GM12878 (cell line): ENCODE data around the gene ELL. TPM values are rescaled to one million over a fixed set of nuclear protein-coding genes. Genes with fewer than 3 reads are reported as not detected.

Source experiments
- ATAC-seq: fragments of 200-7000 bp; cut with Tn5 transposase; 3 replicates; pipeline ENCODE4 v1.9.1; 2020; ENCODE audit warnings: mild to moderate bottlenecking, moderate library complexity
- BruUV-seq: library from RNA; stranded (reverse); fragments of 400-500 nt; replicated peaks from 2 replicates; lab custom pipeline; 2021; lab: Mats Ljungman, UMichigan
- CTCF ChIA-PET: fragments of 300-600 bp; sonication (Branson Sonifier 250); formaldehyde crosslinking; extraction: SDS; loops from one replicate; lab custom pipeline; 2021; ENCODE audit warnings: inconsistent platforms; lab: Yijun Ruan, JAX
- POLR2A ChIA-PET: fragments of 350-600 bp; formaldehyde crosslinking; extraction: SDS; loops from one replicate; lab custom pipeline; 2021; ENCODE audit warnings: inconsistent platforms; lab: Charles Lee
- RAD21 ChIA-PET: fragments of 300-600 bp; sonication (Branson Sonifier 250); formaldehyde crosslinking; loops from one replicate; lab custom pipeline; 2023; ENCODE audit warnings: antibody characterized with exemption; ENCODE audit not compliant: unreplicated experiment; lab: Charles Lee
- SMC1A ChIA-PET: fragments of 300-600 bp; sonication (Branson Sonifier 250); formaldehyde crosslinking; loops from one replicate; lab custom pipeline; 2023; ENCODE audit not compliant: unreplicated experiment, uncharacterized antibody; lab: Charles Lee
- DNase-seq: peaks from one replicate; pipeline ENCODE4 v3.0.0-alpha.2; 2011; ENCODE audit warnings: low read depth, low spot score
- FAIRE-seq: peaks from 3 replicates; lab custom pipeline; 2011; peaks lifted over from hg19 to GRCh38; lab: Jason Lieb, UNC
- H2AFZ ChIP-seq: 2 replicates; pipeline ENCODE4 v1.6.0; 2011; ENCODE audit warnings: low read depth, low read length, control low read depth; ENCODE audit not compliant: control insufficient read depth
- H3K27ac ChIP-seq: 2 replicates; pipeline ENCODE4 v1.5.1; 2011; ENCODE audit warnings: control low read depth; ENCODE audit not compliant: control insufficient read depth, insufficient read depth
- H3K27me3 ChIP-seq, 2 experiments: replicated peaks in 1 of 2; 2 replicates each; pipeline versions ENCODE4 v1.6.0 to v1.6.1; 2011; ENCODE audit warnings: low read length in 1 of 2; ENCODE audit not compliant: control insufficient read depth in 2 of 2, insufficient read depth in 2 of 2
- H3K36me3 ChIP-seq, 2 experiments: 2 replicates each; pipeline ENCODE4 v1.5.1; 2011; ENCODE audit warnings: low read length in 1 of 2; ENCODE audit not compliant: control insufficient read depth in 2 of 2, insufficient read depth in 2 of 2
- H3K4me1 ChIP-seq: 2 replicates; pipeline ENCODE4 v1.6.1; 2011; ENCODE audit warnings: mild to moderate bottlenecking, low read length, moderate library complexity, mixed read lengths; ENCODE audit not compliant: control insufficient read depth, insufficient read depth
- H3K4me2 ChIP-seq: 2 replicates; pipeline ENCODE4 v1.6.0; 2011; ENCODE audit warnings: control low read depth; ENCODE audit not compliant: control insufficient read depth, insufficient read depth
- H3K4me3 ChIP-seq: fragments of 200-600 bp; sonication (generic); 2 replicates; pipeline ENCODE4 v1.5.1; 2016
- H3K79me2 ChIP-seq: 2 replicates; pipeline ENCODE4 v1.6.0; 2011; ENCODE audit warnings: low read length; ENCODE audit not compliant: control insufficient read depth, insufficient read depth
- H3K9ac ChIP-seq: 2 replicates; pipeline ENCODE4 v1.8.0; 2011; ENCODE audit warnings: low read length, control low read depth, mixed read lengths; ENCODE audit not compliant: control insufficient read depth, insufficient read depth
- H3K9me3 ChIP-seq: replicated peaks from 3 replicates; pipeline ENCODE4 v1.5.1; 2011; ENCODE audit warnings: mild to moderate bottlenecking, low read length; ENCODE audit not compliant: control insufficient read depth, insufficient read depth
- H4K20me1 ChIP-seq: 2 replicates; pipeline ENCODE4 v1.6.0; 2011; ENCODE audit not compliant: control insufficient read depth, insufficient read depth
- ATF7 ChIP-seq: fragments of 450-650 bp; IDR thresholded peaks from 2 replicates; pipeline ENCODE4 v1.6.1; 2016; ENCODE audit warnings: low read depth, mild to moderate bottlenecking
- KDM1A ChIP-seq: fragments of 200-600 bp; sonication (generic); IDR thresholded peaks from 2 replicates; pipeline ENCODE4 v1.6.1; 2016; ENCODE audit warnings: borderline replicate concordance
- NBN ChIP-seq: fragments of 450-650 bp; IDR thresholded peaks from 2 replicates; pipeline ENCODE4 v1.6.1; 2016
- POLR2AphosphoS5 ChIP-seq: IDR thresholded peaks from 2 replicates; pipeline ENCODE4 v1.6.1; 2011; ENCODE audit warnings: mild to moderate bottlenecking, low read length, inconsistent platforms
- RUNX3 ChIP-seq: IDR thresholded peaks from 2 replicates; pipeline ENCODE4 v1.6.1; 2012; ENCODE audit warnings: low read length, inconsistent platforms
- SUZ12 ChIP-seq: fragments of 200-600 bp; sonication (generic); IDR thresholded peaks from one replicate; pipeline ENCODE4 v1.6.1; 2018; ENCODE audit warnings: antibody characterized with exemption, mild to moderate bottlenecking; ENCODE audit not compliant: unreplicated experiment
- WGBS: methylation state at CpG from one replicate; pipeline ENCODE4 v1.1.6; 2016; ENCODE audit warnings: low lambda C conversion rate; ENCODE audit not compliant: insufficient replicate concordance, insufficient coverage; ENCODE audit errors: missing lambda C conversion rate; 5-methylcytosine and 5-hydroxymethylcytosine counted together
- in situ Hi-C: fragments of 300-500 bp; cut with MboI; formaldehyde crosslinking; loops from 9 replicates; pipeline ENCODE4 v1.14.3; 2018; ENCODE audit warnings: mixed read lengths
- intact Hi-C: fragments of 100-400 bp; cut with micrococcal nuclease; formaldehyde crosslinking; loops from one replicate; pipeline ENCODE4 v1.14.2; 2022; ENCODE audit not compliant: unreplicated experiment
- polyA plus RNA-seq, 11 experiments: library from polyadenylated mRNA; depleted of rRNA in 4 of 11; unstranded in 6 of 11; stranded (reverse) in 5 of 11; fragments of >200 nt; fragmentation: Nextera tagmentation in 4 of 11; fragmentation: Illumina TruSeq in 1 of 11; extraction: Ambion mirVana in 4 of 11; extraction: Trizol in 1 of 11; gene quantifications; 1 replicate in 1 of 11; 2 replicates in 10 of 11; pipeline versions ENCODE4 v1.2.1 to v1.2.3, GENCODE V29; 2011 to 2016; ENCODE audit warnings: inconsistent platforms in 2 of 11, missing spikeins in 2 of 11, low read depth in 1 of 11
- total RNA-seq, 4 experiments: library from RNA; depleted of rRNA in 3 of 4; stranded (reverse); fragments of >200 nt in 3 of 4; fragmentation: Illumina TruSeq in 1 of 4; extraction: Trizol in 1 of 4; gene quantifications; 2 replicates each; pipeline versions ENCODE4 v1.2.1 to v1.2.3, GENCODE V29; 2013 to 2021

Gene ELL
- total and polyA plus RNA-seq, 10 of the 15 experiments (the other 5 are each of a cell fraction or from before 2014, with no cell fraction given): 0.91 to 25.0 (median 9.1) TPM

GRCh38 chr19:18441804-18442788 is 79.8 kb downstream of the ELL start:
- ChIA-PET POLR2A (no interaction called here), SMC1A (no interaction called here)
- Histone ChIP-seq H3K4me1 (peaks cover 3% of the 10 kb centered on the region; the same call in 1 of the 2 replicates), H4K20me1 (no peaks in the 10 kb centered on the region; the same call in 1 of the 2 replicates), H3K9ac (no peak overlapping the region), H3K4me3 (no peak overlapping the region), H3K27ac (no peak overlapping the region), H3K27me3 (no peaks in the 10 kb centered on the region), H3K36me3 (peaks cover 3 to 23% of the 10 kb centered on the region in 2 experiments; a peak in 3 of 4 replicates), H3K9me3 (no peaks in the 10 kb centered on the region)
- 63% methylated on average over 4 of the region's 5 CpGs for WGBS
- intact Hi-C loops: no loop called here
- DNase-seq: no peak
- TF ChIP-seq KDM1A: no peak
- 0 out of 2 replicates have a peak, but pooled peaks have one; percentile 35 for TF ChIP-seq NBN
- peak; percentile 32; the same call in 1 of the 2 replicates for TF ChIP-seq RUNX3
- peak; percentile 35; the same call in 1 of the 2 replicates for TF ChIP-seq ATF7
- no peak for TF ChIP-seq SUZ12
- TF ChIP-seq POLR2AphosphoS5: peak; percentile 45; the same call in 1 of the 2 replicates
- TF ChIP-seq, all 136 proteins: peak for 4
- ChIA-PET RAD21 (no interaction called here), CTCF (interaction anchor here (0.9 to 1.0 kb wide), 2 partner anchors 9 to 241 kb away, joined by 3 to 7 read pairs; partner anchors contain the start of gene CRTC1)
- no peak overlapping the region for H3K4me2 ChIP-seq
- BruUV-seq: no TSS peak
- in situ Hi-C loops: no loop called here
- no peaks in the 10 kb centered on the region for H3K79me2 ChIP-seq
- no peak overlapping the region for H2AFZ ChIP-seq
- FAIRE-seq (peak; percentile 94), ATAC-seq (peak; percentile 9; the same call in 2 of the 3 replicates)
